ENCODE measurements around the gene SPIRE2.
"Not testable (repeated sequence)": the region's sequence is repeated elsewhere in the genome, so short reads cannot be mapped to it uniquely, and the experiment has no call there.

Gene SPIRE2

DNA sequence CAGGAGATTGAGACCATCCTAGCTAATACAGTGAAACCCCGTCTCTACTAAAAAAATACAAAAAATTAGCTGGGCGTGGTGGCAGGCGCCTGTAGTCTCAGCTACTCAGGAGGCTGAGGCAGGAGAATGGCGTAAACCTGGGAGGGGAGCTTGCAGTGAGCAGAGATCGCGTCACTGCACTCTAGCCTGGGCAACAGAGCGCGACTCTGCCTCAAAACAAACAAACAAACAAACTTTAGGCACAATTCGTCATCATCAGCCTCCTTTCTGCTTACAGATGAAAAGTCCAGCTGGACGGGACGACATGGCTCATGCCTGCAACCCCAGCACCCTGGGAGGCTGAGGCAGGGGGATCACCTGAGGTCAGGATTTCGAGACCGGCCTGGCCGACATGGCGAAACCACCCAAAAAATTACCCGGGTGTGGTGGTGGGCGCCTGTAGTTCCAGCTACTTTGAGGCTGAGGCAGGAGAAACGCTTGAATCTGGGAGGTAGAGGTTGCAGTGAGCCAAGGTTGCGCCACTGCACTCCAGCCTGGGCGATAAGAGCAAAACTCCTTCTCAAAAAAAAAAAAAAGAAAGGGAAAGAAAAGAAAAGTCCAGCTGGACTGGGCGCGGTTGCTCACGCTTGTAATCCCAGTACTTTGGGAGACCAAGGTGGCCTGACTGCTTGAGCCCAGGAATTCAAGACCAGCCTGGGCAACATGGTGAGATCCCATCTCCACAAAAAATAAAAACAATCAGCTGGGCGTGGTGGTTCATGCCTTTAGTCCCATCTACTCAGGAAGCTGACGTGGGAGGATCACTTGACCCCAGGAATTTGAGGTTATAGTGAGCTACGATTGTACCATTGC lies 1.5 kb upstream of the SPIRE2 start:
- H3K27me3 ChIP-seq (ENCODE audit: control insufficient read depth in 5 of 5, insufficient read depth in 4 of 5, low read length in 5 of 5) = peaks cover 0 to 4% (median 0%) of the 10 kb centered on the region in 5 donors

GRCh38 chr16:89827383-89828198 lies 684 bp upstream of the SPIRE2 start:
- Histone ChIP-seq H3K4me1 (ENCODE audit: control insufficient read depth in 5 of 5, insufficient read depth in 5 of 5, low read length in 5 of 5) (peaks cover 0 to 16% (median 14%) of the 10 kb centered on the region in 5 donors), H3K9ac (ENCODE audit: low read length in 5 of 5) (no peak overlapping the region), H3K27me3 (ENCODE audit: control insufficient read depth in 5 of 5, insufficient read depth in 4 of 5, low read length in 5 of 5) (peaks cover 0 to 9% (median 0%) of the 10 kb centered on the region in 5 donors), H3K27ac (ENCODE audit: low read depth, low read length) (no peak overlapping the region), H3K4me3 (ENCODE audit: low read depth in 1 of 5, low read length in 5 of 5) (peak overlapping the region; percentile 45 to 62 (median 57)), H3K36me3 (ENCODE audit: control insufficient read depth in 5 of 5, insufficient read depth in 5 of 5, low read length in 5 of 5) (no peaks in the 10 kb centered on the region), H3K9me3 (ENCODE audit: control insufficient read depth in 5 of 5, low read length in 5 of 5) (no peaks in the 10 kb centered on the region)

More for the DNA sequence above, 1.5 kb upstream of the SPIRE2 start:
- Histone ChIP-seq H3K27ac (ENCODE audit: low read depth, low read length) (no peak overlapping the region), H3K9ac (ENCODE audit: low read length in 5 of 5) (no peak overlapping the region), H3K4me1 (ENCODE audit: control insufficient read depth in 5 of 5, insufficient read depth in 5 of 5, low read length in 5 of 5) (peaks cover 0 to 16% (median 14%) of the 10 kb centered on the region in 5 donors), H3K9me3 (ENCODE audit: control insufficient read depth in 5 of 5, low read length in 5 of 5) (no peaks in the 10 kb centered on the region), H3K36me3 (ENCODE audit: control insufficient read depth in 5 of 5, insufficient read depth in 5 of 5, low read length in 5 of 5) (no peaks in the 10 kb centered on the region), H3K4me3 (ENCODE audit: low read depth in 1 of 5, low read length in 5 of 5) (no peak overlapping the region)

DNA sequence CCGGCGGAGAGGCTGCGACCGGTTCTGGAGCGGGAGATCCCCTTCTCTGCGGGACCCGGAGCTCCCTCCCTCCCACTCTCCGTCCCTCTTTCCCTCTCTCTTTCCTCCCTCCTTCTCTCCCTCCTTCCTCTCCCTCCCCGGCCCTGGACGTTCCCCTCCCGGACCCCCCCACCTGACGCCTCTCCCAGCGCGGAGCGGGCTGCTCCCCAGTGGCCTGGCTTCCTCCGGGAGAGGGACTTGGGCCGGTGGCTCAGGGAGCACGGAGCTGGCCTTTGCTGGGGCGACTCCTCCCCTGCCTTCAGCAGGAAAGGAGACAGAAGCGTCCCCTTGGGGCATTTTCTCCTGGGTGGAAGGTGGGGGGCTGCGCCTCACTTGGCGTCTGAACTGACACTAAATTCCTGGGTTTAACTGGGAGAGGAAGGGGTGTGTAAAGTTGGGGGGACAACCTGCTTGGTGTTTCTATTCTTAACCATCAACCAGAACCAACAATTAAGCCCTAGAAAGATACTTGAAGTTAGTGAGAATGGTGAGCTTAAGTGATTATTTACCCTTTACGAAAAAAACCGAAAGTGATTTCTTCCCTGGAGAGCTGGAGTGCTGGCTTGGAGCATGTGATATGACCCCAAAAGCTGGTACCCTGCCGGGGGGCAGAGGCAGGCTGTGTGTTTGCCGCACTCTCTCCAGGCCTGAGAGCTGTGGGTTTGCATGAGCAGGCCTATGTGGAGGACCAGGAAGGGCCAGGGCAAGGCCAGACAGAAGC lies 775 bp downstream of the SPIRE2 start:
- no peak overlapping the region for H3K9ac ChIP-seq (ENCODE audit: low read length in 5 of 5)
- no peak overlapping the region for H3K27ac ChIP-seq (ENCODE audit: low read depth, low read length)
- peaks cover 0 to 9% (median 0%) of the 10 kb centered on the region in 5 donors for H3K27me3 ChIP-seq (ENCODE audit: control insufficient read depth in 5 of 5, insufficient read depth in 4 of 5, low read length in 5 of 5)
- peaks cover 0 to 16% (median 14%) of the 10 kb centered on the region in 5 donors for H3K4me1 ChIP-seq (ENCODE audit: control insufficient read depth in 5 of 5, insufficient read depth in 5 of 5, low read length in 5 of 5)
- peak overlapping the region in 3 of 5 donors; percentile 28 to 59 (median 34) for H3K4me3 ChIP-seq (ENCODE audit: low read depth in 1 of 5, low read length in 5 of 5)
- H3K9me3 ChIP-seq (ENCODE audit: control insufficient read depth in 5 of 5, low read length in 5 of 5) = no peaks in the 10 kb centered on the region
- H3K36me3 ChIP-seq (ENCODE audit: control insufficient read depth in 5 of 5, insufficient read depth in 5 of 5, low read length in 5 of 5) = no peaks in the 10 kb centered on the region

GRCh38 chr16:89829630-89830437 lies 1.6 kb downstream of the SPIRE2 start:
- Histone ChIP-seq H3K27ac (ENCODE audit: low read depth, low read length) (no peak overlapping the region), H3K9ac (ENCODE audit: low read length in 5 of 5) (no peak overlapping the region), H3K27me3 (ENCODE audit: control insufficient read depth in 5 of 5, insufficient read depth in 4 of 5, low read length in 5 of 5) (peaks cover 0 to 9% (median 0%) of the 10 kb centered on the region in 5 donors), H3K4me3 (ENCODE audit: low read depth in 1 of 5, low read length in 5 of 5) (no peak overlapping the region), H3K4me1 (ENCODE audit: control insufficient read depth in 5 of 5, insufficient read depth in 5 of 5, low read length in 5 of 5) (peaks cover 1 to 16% (median 14%) of the 10 kb centered on the region in 5 donors), H3K36me3 (ENCODE audit: control insufficient read depth in 5 of 5, insufficient read depth in 5 of 5, low read length in 5 of 5) (no peaks in the 10 kb centered on the region), H3K9me3 (ENCODE audit: control insufficient read depth in 5 of 5, low read length in 5 of 5) (no peaks in the 10 kb centered on the region)

- Histone ChIP-seq H3K27me3 (ENCODE audit: control insufficient read depth in 5 of 5, insufficient read depth in 4 of 5, low read length in 5 of 5) (peaks cover 0 to 9% (median 0%) of the 10 kb centered on the region in 5 donors), H3K4me1 (ENCODE audit: control insufficient read depth in 5 of 5, insufficient read depth in 5 of 5, low read length in 5 of 5) (peaks cover 3 to 16% (median 14%) of the 10 kb centered on the region in 5 donors), H3K9me3 (ENCODE audit: control insufficient read depth in 5 of 5, low read length in 5 of 5) (no peaks in the 10 kb centered on the region), H3K36me3 (ENCODE audit: control insufficient read depth in 5 of 5, insufficient read depth in 5 of 5, low read length in 5 of 5) (no peaks in the 10 kb centered on the region), H3K9ac (ENCODE audit: low read length in 5 of 5) (no peak overlapping the region), H3K4me3 (ENCODE audit: low read depth in 1 of 5, low read length in 5 of 5) (no peak overlapping the region), H3K27ac (ENCODE audit: low read depth, low read length) (no peak overlapping the region)
Measured at GRCh38 chr16:89831810-89832328, 3.6 kb downstream of the SPIRE2 start.

GRCh38 chr16:89833664-89834363 lies 5.5 kb downstream of the SPIRE2 start:
- H3K4me1 ChIP-seq (ENCODE audit: control insufficient read depth in 5 of 5, insufficient read depth in 5 of 5, low read length in 5 of 5) = peaks cover 3 to 23% (median 19%) of the 10 kb centered on the region in 5 donors
- H3K27me3 ChIP-seq (ENCODE audit: control insufficient read depth in 5 of 5, insufficient read depth in 4 of 5, low read length in 5 of 5); H3K36me3 ChIP-seq (ENCODE audit: control insufficient read depth in 5 of 5, insufficient read depth in 5 of 5, low read length in 5 of 5); H3K4me3 ChIP-seq (ENCODE audit: low read depth in 1 of 5, low read length in 5 of 5); H3K27ac ChIP-seq (ENCODE audit: low read depth, low read length); H3K9me3 ChIP-seq (ENCODE audit: control insufficient read depth in 5 of 5, low read length in 5 of 5); H3K9ac ChIP-seq (ENCODE audit: low read length in 5 of 5): not testable (repeated sequence)

GRCh38 chr16:89834813-89835363 lies 6.6 kb downstream of the SPIRE2 start:
- H3K36me3 ChIP-seq (ENCODE audit: control insufficient read depth in 5 of 5, insufficient read depth in 5 of 5, low read length in 5 of 5); H3K4me3 ChIP-seq (ENCODE audit: low read depth in 1 of 5, low read length in 5 of 5); H3K27me3 ChIP-seq (ENCODE audit: control insufficient read depth in 5 of 5, insufficient read depth in 4 of 5, low read length in 5 of 5); H3K9me3 ChIP-seq (ENCODE audit: control insufficient read depth in 5 of 5, low read length in 5 of 5); H3K27ac ChIP-seq (ENCODE audit: low read depth, low read length); H3K9ac ChIP-seq (ENCODE audit: low read length in 5 of 5): not testable (repeated sequence)
- peaks cover 3 to 17% (median 15%) of the 10 kb centered on the region in 5 donors for H3K4me1 ChIP-seq (ENCODE audit: control insufficient read depth in 5 of 5, insufficient read depth in 5 of 5, low read length in 5 of 5)

- H3K9me3 ChIP-seq (ENCODE audit: control insufficient read depth in 5 of 5, low read length in 5 of 5); H3K36me3 ChIP-seq (ENCODE audit: control insufficient read depth in 5 of 5, insufficient read depth in 5 of 5, low read length in 5 of 5); H3K4me3 ChIP-seq (ENCODE audit: low read depth in 1 of 5, low read length in 5 of 5); H3K27me3 ChIP-seq (ENCODE audit: control insufficient read depth in 5 of 5, insufficient read depth in 4 of 5, low read length in 5 of 5); H3K27ac ChIP-seq (ENCODE audit: low read depth, low read length); H3K9ac ChIP-seq (ENCODE audit: low read length in 5 of 5): not testable (repeated sequence)
- peaks cover 3 to 17% (median 15%) of the 10 kb centered on the region in 5 donors for H3K4me1 ChIP-seq (ENCODE audit: control insufficient read depth in 5 of 5, insufficient read depth in 5 of 5, low read length in 5 of 5)
Measured at GRCh38 chr16:89836484-89836883, 8.2 kb downstream of the SPIRE2 start.
